ENCODE measurements around the gene MAGEL2. TPM values are rescaled to one million over a fixed set of nuclear protein-coding genes. Genes with fewer than 3 reads are reported as not detected.

MAGEL2 gene
- polyA plus RNA-seq (2014; cell fraction: cytosol; rRNA removed), result 0.34 and 0.38 TPM in 2 replicates
- polyA plus RNA-seq (2014; cell fraction: nucleus; rRNA removed), result 0.06 and 0.35 TPM in 2 replicates

DNA sequence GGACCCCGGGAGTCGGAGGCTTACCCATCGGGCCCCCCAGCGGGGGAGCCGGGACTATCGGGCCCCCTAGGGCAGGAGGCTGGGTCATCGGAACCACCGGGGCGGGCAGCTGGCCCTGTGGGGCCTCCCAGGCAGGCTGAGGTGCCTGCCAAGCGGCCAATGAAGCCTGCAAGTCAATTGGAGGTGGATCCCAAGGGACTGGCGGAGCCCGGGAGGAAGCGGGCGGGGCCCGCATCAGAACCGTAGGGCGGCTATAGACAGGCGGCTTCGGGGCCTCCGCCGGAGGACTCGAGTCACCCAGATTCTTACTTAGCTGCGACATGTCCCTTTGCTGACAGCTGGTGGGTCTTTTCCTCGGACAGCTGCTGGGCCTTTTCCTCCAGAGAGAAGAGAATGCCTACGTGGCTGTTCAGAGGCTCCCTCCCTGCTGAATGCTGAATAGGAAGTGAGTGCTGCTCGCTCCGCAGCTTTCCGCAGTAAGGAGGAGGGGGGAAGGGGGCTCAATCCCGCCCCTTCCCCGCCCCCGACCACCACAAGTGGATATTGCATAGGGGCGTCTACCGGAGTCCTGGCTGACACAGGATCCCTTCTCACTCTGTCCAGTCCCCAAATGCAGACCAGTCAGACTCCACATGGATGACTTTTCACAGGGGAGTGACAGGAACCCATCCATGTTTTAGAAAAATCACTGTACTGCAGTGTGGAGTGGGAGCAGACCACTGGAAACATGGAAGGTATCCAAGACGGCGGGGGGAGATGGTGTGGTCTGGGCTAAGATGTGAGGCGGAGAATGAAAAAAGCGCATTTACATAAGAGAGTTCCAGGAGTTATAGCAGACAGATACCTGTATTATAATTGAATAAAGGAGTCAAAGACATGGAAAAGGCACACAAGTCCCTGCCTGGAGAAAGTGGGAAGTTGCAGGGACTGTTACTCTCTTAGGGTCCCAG lies at the start of gene MAGEL2:
MAGEL2 (minus strand) TSS at position 447 of the 950 bp plus-strand sequence; CDS start at position 322, 125 bp downstream.
- DNase-seq (ENCODE audit: low spot score), result peak; percentile 3

GRCh38 chr15:23695282-23695681 lies 47.6 kb upstream of the MAGEL2 start:
- DNase-seq (ENCODE audit: low spot score), result no peak

DNA sequence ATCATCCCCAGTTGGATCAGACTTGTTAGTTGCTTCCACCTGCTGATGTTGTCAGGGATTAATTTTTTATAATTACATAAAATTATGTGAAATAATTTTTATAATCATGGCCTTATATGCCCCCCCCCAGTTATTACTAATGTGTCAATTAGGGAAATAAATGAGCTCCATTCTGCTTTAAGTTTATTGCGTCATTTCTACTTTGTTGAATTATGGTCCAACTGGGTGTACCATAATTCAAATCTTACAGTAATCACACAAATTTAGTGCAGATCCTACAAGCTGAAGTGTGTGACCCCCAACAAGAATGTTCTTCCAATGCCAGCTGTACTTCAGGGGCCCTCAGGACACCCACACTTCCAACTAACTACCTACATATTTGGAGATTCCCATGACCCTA lies 46.9 kb upstream of the MAGEL2 start:
- no peak for DNase-seq (ENCODE audit: low spot score)

DNA sequence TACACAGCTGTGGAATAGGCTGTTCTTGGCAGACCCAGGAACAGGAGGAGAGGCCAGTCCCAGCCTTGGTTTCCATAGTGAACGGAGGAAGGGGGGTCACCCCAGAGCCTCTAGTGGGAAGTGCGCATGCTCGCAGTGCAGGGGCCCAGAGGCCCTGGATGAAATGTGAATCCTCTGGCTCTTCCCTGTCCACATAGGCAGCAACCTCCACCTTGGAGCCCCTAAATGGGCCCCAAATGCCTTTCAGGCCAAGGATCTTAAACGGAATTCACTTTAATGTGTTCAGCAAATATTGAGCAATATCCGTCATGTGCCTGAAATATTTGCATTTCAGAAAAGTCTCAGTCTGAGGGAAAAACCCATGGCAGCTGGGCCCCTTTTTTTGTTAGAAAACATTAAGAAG lies 42.8 kb upstream of the MAGEL2 start:
- peak; percentile 3 for DNase-seq (ENCODE audit: low spot score)

DNA sequence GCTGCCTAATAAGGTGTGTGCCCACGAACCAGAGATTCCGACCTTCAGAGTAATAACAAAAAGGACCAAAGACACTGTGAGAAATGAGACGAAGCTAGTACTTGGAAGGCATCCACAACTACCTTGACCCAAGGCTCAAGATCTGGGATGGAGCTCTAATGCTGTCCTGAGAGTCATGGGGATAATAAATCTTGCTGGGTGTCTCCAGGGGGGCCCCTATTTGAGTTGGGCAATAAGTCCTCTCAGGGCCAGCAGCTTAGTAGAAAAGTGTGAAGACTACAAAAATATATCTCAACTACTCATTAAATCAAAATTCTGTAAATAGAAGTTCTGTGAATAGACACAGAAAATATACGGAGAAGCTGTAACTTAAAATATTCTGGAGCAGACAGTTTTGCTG lies 42.3 kb upstream of the MAGEL2 start:
- no peak for DNase-seq (ENCODE audit: low spot score)

GRCh38 chr15:23687143-23687470 lies 39.4 kb upstream of the MAGEL2 start, which contains the start of gene NDN:
TSS of gene NDN (minus strand) at chr15:23687305. CDS start at chr15:23687217, 88 bp downstream.
- no peak for DNase-seq (ENCODE audit: low spot score)

DNA sequence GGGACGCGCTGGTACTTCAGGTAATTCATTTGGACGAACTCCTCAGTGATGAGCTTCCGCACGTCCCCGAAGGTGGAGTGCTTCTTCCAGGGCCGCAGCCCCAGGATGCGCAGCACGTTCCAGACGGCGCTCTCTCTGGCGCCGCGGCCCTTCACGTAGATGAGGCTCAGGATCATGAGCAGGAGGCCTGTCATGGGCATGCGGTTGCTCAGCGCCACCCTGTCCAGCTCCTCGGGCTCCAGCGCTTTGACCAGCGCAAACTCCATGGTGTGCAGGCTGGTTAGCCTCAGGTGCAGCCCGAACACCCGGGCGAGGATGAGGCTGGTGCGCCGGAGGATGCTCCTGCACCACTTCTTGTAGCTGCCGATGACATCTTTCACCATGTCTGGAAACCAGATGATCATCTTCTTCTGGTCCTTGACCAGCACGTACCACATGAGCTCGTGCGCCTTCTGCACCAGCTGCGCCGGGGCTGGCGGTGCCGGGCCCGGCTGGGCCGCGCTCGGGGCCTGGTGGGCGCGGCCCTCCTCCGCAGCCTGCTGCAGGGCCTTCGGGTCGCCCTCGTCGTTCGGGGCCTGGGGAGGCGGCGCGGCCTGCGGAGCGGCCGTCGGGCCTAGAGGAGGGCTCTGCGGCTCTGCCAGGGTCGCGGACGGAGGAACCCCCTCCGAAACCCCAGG lies 38.9 kb upstream of the MAGEL2 start:
- DNase-seq (ENCODE audit: low spot score), result no peak

GRCh38 chr15:23671481-23671880 lies 23.8 kb upstream of the MAGEL2 start:
- no peak for DNase-seq (ENCODE audit: low spot score)

DNA sequence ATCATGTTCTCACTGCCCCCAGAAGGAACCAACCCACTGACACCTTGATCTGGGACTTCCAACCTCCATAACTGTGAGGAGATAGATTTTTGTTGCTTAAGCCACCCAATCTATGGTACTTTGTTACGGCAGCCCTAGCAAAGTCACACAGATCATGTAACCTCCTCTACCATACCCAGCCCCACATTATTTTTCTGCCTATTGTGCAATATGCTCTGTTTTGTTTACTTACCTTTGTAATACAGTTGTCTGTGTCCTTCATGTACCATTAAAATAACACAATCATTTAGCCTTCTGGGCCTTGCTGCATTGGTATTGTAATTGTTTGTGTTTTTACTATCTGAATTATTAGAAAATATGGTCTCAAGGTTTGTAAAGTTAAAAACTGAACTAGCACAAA lies 23.3 kb upstream of the MAGEL2 start:
- DNase-seq (ENCODE audit: low spot score), result no peak

GRCh38 chr15:23663232-23663631 lies 15.6 kb upstream of the MAGEL2 start:
- DNase-seq (ENCODE audit: low spot score), result no peak

GRCh38 chr15:23648920-23649515 lies 1.4 kb upstream of the MAGEL2 start:
- DNase-seq (ENCODE audit: low spot score), result no peak

- DNase-seq (ENCODE audit: low spot score), result no peak
Measured at GRCh38 chr15:23647001-23647295, 719 bp downstream of the MAGEL2 start.

DNA sequence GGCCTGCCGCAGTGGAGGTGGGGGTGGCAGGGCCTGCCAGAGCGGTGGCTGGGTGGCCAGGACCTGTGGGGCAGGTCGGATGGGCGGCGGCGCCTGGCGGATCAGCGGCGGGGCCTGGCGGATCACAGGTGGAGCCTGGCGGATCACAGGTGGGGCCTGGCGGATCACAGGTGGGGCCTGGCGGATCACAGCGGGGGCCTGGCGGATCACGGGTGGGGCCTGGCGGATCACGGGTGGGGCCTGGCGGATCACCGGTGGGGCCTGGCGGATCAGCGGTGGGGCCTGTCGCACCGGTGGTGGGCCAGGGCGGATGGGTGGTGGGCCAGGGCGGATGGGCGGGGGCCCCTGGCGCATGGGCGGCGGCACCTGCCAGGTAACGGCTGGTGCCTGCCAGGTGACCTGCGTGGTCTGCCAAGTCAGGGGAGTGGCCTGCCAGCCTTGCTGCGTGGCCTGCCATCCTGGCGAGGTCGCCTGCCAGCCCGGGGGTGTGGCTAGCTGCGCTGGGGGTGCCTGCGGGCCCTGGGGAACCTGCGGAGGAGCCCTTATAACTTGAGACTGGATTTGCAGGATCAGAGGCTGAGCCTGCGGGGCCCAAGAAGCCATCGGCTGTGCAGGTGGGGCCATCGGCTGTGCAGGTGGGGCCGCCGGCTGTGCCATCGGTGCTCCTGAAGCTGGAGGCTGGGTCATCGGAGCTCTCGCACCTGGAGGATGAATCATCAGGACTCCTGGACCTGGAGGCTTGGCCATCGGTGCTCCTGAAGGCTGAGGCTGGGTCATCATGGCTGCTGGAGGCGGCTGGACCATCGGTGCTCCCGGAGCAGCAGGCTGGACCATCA lies 1.3 kb downstream of the MAGEL2 start:
- DNase-seq (ENCODE audit: low spot score), result no peak

DNA sequence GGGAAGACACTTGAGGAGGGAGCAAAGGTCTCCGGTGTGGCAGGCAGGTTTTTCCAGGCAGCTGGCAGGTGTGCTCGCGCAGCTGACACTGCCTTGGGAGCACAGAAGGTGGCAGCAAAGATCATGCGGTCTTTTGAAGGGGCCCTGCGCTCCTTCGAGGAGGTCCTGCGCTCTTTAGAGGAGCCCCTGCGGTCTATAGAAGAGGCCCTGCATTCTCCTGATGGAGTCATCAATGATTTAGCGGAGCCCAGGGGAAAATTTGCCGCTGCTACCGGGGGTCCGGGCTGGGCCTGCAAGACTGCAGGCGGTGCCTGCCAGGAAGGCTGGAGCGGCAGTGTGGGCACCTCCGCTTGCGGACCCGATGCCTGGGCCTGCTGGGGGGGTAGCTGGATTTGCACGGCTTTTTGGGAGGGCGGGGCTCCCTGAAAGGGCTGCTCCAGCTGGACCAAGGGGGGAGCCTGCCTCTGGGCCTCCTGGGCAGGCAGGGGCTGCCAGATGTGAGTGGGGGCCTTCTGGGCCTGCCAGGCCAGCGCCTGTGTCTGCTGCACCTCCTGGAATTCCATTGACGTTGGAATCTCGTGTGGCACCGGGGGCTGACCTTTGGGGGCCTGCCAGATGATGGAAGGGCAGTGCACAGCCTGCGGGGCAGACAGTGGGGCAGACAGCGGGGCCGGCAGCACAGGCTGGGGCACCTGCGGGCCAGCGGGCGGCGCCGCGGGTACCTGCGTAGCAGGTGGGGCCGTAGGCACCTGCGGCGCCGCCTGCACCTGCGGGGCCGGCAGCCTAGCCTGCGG lies 2.1 kb downstream of the MAGEL2 start:
- DNase-seq (ENCODE audit: low spot score), result no peak

DNA sequence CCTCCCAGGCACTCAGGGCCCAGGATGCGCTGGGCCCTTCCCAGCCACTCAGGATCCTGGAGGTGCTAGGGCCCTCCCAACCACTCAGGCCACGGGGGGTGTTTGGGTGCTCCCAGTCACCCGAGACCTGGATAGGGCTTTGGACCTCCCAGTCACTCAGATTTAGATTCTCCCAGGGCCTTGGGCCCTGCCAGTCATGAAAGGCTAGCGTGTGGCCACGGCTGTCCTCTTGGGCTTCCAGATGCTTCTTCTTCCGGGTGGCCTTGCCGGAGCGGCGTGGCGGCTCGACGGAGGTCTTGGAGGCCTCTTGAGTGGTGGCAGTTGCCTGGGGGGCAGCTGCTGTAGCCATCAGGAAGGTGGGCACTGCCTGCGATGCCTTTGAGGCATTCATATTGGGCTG lies 2.8 kb downstream of the MAGEL2 start:
- no peak for DNase-seq (ENCODE audit: low spot score)

DNA sequence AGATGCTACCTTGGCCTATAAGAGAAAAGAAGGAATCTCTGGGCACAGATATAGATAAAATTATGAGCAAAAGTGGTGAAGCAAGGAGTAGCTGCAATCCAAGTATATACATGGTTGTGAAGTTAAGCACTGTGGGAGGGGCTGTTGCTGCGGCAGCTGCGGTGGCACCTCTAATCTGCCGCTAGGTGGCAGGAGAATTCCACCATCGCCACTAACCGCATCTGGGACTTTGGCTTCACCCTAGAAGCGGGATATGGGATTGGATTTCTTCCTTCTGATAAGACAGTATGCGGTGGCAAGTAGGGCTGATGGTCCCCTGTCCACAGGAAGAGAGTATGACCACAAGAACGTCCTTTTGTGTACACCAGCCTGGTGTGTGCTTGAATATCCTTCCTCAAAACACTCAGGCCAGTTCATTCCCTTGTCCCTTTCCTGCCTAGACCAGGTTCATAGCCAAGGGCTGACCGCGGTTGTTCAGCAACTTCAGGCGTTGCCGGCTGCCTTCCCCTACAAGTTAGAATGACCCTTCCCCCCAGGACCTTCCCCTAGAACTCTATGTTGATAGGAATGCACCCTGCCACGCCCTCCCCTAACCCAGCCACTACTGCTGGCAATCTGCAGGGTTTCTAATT lies 5.1 kb downstream of the MAGEL2 start:
- DNase-seq (ENCODE audit: low spot score), result peak; percentile 59

- no peak for DNase-seq (ENCODE audit: low spot score)
Measured at GRCh38 chr15:23634181-23634580, 13.5 kb downstream of the MAGEL2 start.

- DNase-seq (ENCODE audit: low spot score), result no peak
Measured at GRCh38 chr15:23629234-23629805, 18.3 kb downstream of the MAGEL2 start.

DNA sequence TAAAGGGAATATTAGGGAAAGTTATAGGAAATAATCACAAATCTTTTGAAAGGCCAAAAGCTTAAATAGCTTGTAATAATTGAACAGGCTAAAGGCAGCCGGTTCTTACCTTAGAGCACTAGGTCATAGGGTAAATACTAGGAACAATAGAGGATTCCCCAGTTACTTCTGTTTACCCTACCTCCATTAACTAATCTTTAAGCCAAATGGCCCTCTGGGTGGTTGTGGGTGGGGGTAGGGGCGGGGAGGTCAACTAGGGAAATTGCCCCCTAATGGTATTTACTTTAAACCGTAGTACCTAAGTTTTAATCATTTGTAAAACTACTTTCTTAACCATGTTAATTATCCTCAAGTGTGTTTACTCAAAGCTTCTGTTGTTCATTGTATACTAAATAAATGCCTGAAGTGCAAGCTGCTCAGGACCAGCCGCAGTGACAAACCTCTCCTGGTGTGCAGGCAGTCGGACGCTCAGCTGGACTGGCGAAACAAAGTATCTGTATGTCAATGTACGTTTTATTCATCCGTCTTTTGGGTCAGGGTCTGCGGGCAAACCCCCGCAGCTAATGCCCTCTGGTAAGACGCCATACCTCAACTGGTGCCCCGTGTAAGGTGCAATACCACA lies 18.9 kb downstream of the MAGEL2 start:
- DNase-seq (ENCODE audit: low spot score), result no peak

Measured in SK-N-DZ (cell line).